ENCODE results near the gene MEFV.
"Not testable (repeated sequence)": the region's sequence is repeated elsewhere in the genome, so short reads cannot be mapped to it uniquely, and the experiment has no call there.

The MEFV gene, protein sequence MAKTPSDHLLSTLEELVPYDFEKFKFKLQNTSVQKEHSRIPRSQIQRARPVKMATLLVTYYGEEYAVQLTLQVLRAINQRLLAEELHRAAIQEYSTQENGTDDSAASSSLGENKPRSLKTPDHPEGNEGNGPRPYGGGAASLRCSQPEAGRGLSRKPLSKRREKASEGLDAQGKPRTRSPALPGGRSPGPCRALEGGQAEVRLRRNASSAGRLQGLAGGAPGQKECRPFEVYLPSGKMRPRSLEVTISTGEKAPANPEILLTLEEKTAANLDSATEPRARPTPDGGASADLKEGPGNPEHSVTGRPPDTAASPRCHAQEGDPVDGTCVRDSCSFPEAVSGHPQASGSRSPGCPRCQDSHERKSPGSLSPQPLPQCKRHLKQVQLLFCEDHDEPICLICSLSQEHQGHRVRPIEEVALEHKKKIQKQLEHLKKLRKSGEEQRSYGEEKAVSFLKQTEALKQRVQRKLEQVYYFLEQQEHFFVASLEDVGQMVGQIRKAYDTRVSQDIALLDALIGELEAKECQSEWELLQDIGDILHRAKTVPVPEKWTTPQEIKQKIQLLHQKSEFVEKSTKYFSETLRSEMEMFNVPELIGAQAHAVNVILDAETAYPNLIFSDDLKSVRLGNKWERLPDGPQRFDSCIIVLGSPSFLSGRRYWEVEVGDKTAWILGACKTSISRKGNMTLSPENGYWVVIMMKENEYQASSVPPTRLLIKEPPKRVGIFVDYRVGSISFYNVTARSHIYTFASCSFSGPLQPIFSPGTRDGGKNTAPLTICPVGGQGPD

DNA sequence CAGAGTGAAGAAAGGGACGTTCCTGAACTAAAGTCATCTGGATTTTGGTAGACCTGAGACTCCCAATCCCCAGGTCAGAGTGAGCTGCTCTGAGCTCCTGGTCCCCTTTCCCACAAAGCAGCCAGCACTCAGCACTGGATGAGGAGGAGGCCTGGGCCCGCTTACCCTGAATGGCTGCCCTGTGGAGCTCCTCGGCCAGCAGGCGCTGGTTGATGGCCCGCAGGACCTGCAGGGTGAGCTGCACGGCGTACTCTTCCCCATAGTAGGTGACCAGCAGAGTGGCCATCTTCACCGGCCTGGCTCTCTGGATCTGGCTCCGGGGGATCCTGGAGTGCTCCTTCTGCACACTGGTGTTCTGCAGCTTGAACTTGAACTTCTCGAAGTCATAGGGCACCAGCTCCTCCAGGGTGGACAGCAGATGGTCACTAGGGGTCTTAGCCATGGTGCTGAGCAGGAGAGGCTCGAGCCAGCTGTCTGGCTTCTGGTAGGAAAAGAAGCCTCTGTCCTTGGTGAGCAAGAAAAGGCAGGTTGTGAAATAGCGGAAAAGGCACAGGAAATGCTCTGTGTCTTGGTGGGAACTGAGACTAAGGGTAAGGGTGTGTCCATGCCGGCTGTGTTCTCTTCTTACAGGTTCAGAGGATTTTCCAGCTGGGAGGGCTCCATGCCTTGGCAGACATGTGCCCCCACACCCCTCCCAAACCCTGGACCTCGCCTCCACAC, at the start of gene MEFV:
MEFV (minus strand) TSS at position 488 of the 720 bp plus-strand sequence; CDS start at position 442, 46 bp downstream.
- DNase-seq (ENCODE audit: low read depth in 2 of 3, low spot score in 1 of 3): no peak

DNA sequence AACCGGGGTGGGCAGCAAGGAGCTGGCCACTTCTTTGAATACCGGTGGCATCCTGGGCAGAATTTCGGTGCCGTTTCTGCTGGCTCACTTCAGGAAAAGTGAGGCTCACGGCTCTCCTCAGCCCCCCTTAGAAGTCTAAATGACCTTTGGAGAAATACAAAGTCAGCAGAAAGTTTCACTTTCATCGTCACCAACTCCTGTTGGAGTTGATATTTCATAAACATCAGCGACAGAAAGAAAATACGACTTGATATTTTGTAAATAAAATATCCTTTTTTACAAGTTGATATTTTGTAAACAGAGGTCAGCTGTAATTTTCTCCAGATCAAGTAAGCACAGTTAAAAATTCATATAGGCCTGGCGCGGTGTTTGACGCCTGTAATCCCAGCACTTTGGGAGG, 49.6 kb upstream of the MEFV start:
- no peak for DNase-seq (ENCODE audit: low read depth in 2 of 3, low spot score in 1 of 3)

DNA sequence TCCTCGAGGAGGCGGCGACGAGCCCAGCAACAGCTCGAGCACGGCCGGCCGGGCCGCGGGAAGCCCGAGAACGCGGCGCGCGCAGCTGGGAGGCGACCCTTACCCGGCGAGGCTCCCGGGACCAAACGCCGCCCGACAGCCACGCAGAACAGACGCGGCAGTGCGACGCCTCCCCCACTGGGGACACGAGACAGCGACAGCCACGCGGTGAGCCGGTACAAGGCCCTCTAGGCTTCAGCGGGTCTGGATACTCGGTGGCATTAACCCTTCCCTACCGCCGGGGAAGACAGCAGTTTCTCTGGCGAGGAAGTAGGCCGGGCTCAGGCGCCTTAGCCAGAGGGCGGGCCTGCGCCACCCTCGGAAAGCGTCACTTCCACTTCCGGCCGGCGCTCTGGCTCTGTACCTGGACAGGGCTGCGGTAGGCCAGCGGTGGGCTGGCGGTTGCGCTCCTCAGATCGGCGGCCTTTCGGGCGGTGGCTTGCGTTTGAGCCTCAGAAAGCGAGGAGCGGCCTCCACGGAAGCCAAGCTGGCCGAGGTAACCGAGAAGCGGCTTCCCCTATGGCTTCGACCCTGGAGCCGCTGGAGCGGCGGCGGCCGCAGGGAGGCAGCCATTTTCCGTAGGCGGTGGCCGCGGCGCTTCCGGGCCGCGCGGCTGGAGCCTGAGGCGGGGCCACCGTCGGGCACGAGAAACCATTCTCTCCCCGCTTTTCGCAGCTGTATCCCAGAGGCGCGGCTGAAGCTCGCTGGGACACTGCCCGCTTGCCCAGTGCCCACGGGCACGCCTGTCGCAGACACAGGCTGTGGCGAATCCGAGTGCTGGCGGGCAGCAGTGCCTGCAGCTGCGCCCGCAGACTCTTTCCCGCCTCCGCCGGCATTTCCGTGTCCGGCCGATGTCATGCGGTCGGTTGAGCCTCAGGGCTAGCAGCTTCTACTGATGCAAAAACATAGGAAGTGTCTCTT, 49.0 kb upstream of the MEFV start, which contains the start of the genes TIGD7 and ZNF75A:
TIGD7 (minus strand) TSS at position 322 of the 960 bp plus-strand sequence. CDS start 4,816 bp downstream, outside the sequence.
ZNF75A (plus strand) TSS at position 389 of the 960 bp plus-strand sequence. CDS start 2,932 bp downstream, outside the sequence.
- peak; percentile 64 to 81 (median 71) for DNase-seq (ENCODE audit: low read depth in 2 of 3, low spot score in 1 of 3)

DNA sequence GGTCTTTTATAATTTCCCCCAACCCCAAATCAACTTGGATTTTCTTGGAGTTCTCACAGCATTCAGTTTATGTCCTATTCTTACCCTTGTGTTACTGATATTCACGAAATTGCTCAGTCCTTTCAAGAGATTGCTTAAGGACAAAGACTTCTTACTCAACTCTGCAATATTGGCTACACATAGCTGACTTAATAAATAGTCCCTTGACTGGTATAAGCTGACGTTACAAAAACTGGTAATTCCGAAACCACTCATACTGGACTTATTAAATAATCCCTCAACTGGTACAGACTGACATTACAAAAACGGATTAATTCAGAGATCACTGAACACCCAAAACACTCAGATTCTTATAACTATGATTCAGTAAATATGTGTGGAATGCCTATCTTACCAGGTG, 47.9 kb upstream of the MEFV start:
- DNase-seq (ENCODE audit: low read depth in 2 of 3, low spot score in 1 of 3): no peak

DNA sequence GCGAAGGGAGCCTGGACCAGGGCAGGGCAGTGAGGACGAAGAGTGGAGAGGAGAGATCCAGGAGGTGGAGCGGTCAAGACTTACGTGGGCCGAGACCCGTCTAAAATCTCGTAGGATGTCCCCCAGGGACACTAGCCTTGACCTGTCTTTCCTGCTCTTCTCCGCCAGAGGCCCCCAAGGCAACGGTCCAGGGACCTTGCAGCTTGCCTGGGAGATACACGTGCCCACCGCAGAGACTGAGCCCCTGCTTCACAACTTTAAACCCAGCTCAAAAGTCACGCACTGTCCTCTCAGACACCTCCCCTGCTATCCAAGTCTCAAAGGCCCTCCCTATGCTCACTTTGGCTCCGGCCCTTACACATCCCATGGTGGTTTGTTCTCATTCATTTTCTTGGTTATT, 39.4 kb upstream of the MEFV start:
- no peak for DNase-seq (ENCODE audit: low read depth in 2 of 3, low spot score in 1 of 3)

DNA sequence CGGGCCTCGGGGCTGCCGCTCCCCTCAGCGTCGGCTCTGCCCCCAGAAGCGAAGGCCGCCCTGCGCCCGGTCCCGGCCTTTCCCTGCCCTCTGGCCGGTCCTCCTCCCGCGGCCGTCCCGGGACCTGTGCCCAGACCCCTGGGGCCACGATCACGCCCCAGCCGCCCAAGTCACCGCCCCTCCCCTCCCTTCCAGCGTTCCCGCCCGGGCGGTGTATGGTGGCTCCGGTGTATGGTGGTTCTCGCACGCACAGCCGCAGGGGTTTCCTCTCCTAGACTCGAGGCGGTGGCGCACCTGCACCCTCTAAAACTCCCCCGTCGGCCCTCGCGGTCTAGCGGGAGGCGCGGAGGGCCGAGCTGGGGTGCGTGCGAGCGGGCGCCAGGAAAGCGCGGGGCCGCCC, 38.8 kb upstream of the MEFV start:
- DNase-seq (ENCODE audit: low read depth in 2 of 3, low spot score in 1 of 3): no peak

DNA sequence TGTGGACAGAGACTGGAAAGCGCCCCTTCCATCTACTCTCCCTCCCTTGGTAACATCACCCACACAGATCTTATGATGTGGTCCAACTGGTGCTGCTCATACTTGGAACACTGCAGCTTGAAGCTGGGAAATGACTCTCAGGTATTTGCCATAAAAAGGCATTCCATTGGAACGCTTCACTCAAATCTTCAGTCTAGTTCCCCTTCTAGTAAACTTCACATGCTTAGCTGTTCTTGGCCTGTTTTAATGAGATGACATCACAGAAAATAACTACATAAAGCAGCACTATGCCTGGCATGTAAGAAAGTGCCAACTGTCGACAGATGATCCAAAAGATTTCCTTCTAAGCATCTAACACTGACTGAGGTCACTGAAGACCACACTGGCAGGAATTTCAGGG, 36.2 kb upstream of the MEFV start:
- no peak for DNase-seq (ENCODE audit: low read depth in 2 of 3, low spot score in 1 of 3)

DNA sequence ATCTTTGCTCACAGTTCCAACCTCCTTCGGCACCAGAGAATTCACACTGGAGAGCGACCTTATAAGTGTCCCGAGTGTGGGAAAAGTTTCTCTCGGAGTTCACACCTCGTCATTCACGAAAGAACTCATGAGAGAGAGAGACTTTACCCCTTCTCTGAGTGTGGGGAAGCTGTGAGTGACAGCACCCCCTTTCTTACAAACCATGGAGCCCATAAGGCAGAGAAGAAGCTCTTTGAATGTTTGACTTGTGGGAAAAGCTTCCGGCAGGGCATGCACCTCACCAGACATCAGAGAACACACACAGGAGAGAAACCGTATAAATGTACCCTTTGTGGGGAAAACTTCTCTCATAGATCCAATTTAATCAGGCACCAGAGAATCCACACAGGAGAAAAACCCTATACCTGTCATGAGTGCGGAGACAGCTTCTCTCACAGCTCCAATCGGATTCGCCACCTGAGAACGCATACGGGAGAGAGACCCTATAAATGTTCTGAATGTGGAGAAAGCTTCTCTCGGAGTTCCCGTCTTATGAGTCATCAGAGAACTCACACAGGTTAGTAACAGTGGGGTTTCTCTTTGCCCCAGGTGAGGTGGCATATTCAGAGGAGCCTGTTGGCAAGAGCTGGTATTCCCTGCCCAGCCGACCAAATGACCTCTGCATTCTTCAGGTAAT, 33.7 kb upstream of the MEFV start:
- DNase-seq (ENCODE audit: low read depth in 2 of 3, low spot score in 1 of 3): no peak

DNA sequence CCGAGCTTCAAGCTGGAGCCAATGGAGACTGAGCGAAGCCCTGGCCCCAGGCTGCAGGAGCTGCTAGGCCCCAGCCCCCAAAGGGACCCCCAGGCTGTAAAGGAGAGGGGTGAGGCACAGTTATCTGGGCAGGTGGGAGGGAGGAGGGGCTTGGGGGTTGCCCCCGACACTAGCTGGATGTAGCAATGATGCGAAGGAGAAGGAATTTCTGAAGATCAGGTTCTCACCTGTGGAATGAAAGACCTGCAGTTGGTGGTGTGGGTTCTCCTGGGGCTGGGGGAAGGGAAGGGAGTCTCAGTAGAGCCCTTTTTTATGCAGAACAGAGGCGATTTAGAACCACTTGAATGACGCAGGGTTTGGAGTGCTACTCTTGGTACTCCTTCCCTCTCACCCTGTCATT, 28.7 kb upstream of the MEFV start:
- no peak for DNase-seq (ENCODE audit: low read depth in 2 of 3, low spot score in 1 of 3)

DNA sequence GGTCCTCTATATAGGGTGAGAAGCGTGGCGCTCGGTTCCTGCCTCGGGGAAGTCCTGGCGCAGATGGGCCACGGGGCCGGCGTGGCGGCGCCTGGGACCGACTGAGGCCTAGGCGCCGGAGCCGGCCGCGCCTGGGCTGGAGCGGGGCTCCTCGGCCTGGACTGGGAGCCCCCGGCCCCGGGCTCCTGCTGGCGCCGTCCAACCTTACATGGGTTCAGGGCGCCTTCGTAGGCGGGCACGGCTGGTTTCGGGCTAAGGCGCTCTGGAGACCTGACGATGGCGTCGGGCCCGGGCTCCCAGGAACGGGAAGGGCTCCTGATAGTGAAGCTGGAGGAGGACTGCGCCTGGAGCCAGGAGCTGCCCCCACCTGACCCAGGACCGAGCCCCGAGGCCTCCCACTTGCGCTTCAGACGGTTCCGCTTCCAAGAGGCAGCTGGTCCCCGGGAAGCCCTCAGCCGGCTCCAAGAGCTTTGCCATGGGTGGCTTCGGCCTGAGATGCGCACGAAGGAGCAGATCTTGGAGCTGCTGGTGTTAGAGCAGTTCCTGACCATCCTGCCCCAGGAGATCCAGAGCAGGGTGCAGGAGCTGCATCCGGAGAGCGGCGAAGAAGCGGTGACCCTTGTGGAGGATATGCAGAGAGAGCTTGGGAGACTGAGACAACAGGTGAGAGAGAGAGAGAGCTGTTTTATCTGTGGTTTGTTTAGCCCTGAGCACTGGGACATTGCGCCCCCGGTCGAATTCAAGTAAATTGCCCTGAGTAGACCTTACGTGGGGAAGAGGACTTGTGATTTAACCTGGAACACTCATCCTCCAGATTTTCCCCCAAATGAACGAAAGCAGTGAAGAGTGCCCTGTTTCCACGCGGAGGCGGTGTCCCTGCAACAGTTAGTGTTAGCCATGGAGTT, 27.4 kb upstream of the MEFV start:
- no peak for DNase-seq (ENCODE audit: low read depth in 2 of 3, low spot score in 1 of 3)

DNA sequence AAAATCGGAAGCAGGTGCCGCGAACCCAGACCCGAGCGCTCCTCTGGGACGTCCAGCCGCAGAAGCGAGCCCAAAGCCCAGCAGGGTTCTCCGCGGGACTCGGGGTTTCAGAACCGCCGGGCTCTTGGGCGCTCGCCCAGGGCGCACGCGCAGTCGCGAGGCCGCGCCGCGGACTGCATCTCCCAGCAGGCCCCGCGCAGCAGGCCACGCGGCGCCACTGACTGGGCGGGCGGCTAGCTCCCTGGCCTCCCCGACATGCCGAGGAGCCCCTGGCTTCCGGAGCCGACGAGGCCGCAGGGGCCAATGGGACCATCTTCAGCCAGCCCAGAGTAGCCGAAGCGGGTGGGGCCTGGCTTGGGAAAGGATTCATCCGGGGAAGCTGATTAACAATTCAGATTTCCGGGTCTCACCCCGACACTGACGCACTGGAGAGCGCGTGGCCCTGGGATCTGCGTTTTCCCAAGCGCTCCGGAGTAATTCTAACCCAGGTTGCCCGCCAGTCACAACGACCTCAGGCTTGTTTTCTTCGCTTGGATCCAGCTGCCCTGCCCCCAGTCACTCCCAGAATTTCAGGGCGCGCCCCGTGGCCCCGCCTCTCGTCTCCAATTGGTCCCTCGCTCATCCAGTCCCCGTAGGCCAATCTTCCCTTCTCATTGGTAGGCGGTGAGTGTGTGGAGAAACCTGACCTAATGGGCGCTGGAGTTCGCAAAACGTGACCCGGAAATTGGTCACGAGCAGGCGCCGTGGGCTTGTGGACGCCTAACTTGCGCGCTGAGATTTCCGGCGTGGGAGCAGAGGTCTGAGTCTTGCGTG, 26.5 kb upstream of the MEFV start, which contains the start of gene ZNF263:
ZNF263 (plus strand) TSS at position 762 of the 813 bp plus-strand sequence. CDS start 328 bp downstream, outside the sequence.
- DNase-seq (ENCODE audit: low read depth in 2 of 3, low spot score in 1 of 3): peak; percentile 88 to 90 (median 88)

DNA sequence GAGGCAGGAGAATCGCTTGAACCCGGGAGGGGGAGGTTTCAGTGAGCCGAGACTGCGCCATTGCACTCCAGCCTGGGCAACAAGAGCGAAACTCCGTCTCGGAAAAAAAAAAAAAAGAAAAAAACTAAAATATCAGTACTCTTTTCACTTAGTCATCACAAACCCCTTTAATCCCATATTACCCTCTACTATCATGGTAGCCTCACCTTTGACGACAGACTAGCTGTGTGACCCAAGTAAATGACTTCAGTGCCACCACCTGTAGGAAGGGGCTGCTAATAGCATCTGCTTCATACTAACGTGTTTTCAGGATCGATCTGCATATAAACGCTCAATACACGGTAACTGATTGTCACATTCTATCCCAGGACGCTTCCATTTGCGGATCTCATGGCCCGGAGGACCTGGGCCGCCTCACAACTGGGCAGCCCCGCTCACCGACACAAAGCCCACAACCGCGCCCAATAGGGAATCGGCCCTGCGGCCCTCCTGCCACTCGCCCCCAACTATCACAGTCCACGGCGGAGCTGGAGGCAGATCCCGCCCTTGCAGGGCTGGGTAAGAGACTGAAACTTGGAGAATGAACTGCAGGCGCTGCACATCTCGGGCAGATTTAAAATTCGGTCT, 25.8 kb upstream of the MEFV start:
- no peak for DNase-seq (ENCODE audit: low read depth in 2 of 3, low spot score in 1 of 3)

DNA sequence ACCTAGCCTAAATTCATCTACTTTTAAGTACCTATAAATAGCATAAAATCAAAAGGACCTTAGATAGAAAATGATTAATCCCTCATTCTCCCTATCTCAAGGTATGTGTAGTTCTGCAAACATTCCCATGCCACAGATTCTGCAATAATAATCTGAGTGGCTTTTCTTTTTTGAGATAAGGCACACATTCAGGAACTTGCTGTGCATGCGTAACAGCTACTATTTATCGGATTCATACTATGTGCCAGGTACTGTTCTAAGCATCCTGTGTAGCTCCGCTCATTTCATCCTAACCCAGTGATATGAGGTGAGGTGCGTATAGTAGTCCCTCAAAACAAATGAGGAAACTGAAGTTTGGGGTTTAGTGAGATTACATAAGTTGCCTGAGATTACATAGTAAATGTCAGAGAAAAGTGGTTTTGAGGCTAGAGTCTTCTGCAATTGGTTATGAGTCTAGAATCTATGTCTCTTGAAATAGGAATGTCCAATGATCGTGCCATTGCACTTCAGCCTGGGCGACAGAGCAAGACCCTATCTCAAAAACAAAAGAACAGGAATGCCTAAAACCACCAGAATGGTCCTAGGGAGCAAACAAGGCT, 24.9 kb upstream of the MEFV start:
- DNase-seq (ENCODE audit: low read depth in 2 of 3, low spot score in 1 of 3): no peak

DNA sequence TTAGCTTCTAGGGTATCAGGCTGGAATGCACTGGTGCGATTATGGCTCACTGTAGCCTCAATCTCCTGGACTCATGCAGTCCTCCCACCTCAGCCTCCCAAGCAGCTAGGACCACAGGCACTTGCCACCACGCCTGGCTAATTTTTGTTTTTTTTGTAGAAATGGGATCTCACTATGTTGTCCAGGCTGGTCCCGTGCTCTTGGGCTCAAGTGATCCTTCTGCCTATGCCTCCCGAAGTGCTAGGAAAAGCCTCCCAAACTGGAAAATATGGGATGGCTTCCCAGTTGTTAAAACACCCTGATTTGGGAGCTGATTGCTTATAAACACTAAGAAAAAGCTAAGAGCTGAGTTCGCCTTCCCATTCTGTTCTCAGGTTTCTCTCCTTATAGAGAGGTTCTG, 20.2 kb upstream of the MEFV start:
- no peak for DNase-seq (ENCODE audit: low read depth in 2 of 3, low spot score in 1 of 3)

DNA sequence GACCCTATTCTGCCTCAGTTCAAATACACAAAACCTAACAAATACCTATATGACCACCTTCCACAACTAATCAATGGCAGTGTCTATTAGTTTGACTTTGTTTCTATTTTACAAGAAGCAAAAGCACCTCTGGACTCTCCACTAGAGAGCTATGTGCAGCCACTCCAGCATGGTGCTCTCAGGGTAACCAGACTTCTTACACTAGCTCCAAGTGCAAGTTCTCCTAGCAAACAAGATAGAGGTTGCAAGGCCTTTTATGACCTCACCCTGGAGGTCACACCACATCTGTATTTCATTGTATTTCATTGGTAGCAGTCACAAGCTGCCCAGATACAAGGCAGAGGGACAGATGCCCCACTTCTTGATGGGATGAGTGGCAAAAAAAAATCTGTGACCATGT, 18.5 kb upstream of the MEFV start:
- no peak for DNase-seq (ENCODE audit: low read depth in 2 of 3, low spot score in 1 of 3)

DNA sequence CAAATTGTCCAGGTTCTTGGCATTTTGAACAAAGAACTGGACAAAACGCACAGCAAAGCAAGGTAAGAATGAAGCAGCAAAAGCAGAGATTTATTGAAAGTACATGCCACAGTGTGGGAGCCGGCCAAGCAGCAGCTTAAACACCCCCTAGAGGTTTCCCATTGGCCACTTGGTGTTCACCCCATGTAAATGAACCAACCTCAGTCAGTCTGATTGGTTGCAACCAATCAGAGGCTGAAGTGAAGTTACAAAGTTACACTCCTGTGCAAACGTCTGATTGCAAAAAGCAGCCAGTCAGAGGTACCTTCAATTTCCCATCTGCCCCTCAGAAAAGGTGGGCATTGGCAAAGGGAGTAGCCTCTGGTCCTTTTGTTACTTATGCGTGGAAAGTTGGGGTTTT, 18.1 kb upstream of the MEFV start:
- no peak for DNase-seq (ENCODE audit: low read depth in 2 of 3, low spot score in 1 of 3)

DNA sequence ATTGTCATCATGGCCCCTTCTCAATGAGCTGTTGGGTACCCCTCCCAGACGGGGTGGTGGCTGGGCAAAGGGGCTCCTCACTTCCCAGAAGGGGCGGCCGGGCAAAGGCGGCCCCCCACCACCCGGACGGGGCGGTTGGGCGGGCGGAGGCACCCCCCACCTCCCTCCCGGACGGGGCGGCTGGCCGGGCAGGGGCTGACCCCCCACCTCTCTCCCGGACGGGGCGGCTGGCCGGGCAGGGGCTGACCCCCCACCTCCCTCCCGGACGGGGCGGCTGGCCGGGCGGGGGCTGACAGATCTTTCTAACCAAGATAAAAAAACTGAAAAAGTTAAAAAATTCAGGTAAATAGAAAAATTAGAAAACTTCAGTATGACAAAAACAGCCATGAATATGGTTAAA, 14.8 kb upstream of the MEFV start:
- DNase-seq (ENCODE audit: low read depth in 2 of 3, low spot score in 1 of 3): not testable (repeated sequence)
